ENCODE results near the gene TNRC6C.

GRCh38 chr17:78124081-78124835 lies 165.8 kb downstream of the TNRC6C start:
- TF ChIP-seq EZH2 (IDR thresholded peaks at IDR 0.05; ENCODE audit: borderline replicate concordance, low read depth, low read length) (no peak), U2AF1 (optimal IDR thresholded peaks at IDR 0.05; ENCODE audit: low read depth, low read length) (no peak), RBBP5 (IDR thresholded peaks at IDR 0.05; ENCODE audit: borderline replicate concordance, insufficient read depth, low read length, poor library complexity, severe bottlenecking) (no peak), POLR2AphosphoS5 (IDR thresholded peaks at IDR 0.05; ENCODE audit: control insufficient read depth, insufficient read depth, low read depth, low read length) (no peak), HMBOX1 (IDR thresholded peaks at IDR 0.05) (no peak), EGR1 (conservative IDR thresholded peaks at IDR 0.05) (no peak), PKNOX1 (IDR thresholded peaks at IDR 0.05) (no peak), ESRRA (IDR thresholded peaks at IDR 0.05; ENCODE audit: borderline replicate concordance, low read depth) (no peak), TCF7 (IDR thresholded peaks at IDR 0.05; ENCODE audit: borderline replicate concordance) (no peak), POLR2AphosphoS2 (IDR thresholded peaks at IDR 0.05; ENCODE audit: low read length) (no peak)
